ENCODE results near the gene RASGRP2.
"Not testable (repeated sequence)": the region's sequence is repeated elsewhere in the genome, so short reads cannot be mapped to it uniquely, and the experiment has no call there.

RASGRP2 gene

GRCh38 chr11:64710418-64711137 lies 33.4 kb downstream of the RASGRP2 start:
- no CpG with 5 or more reads among the region's 13 CpGs for WGBS, 2 donors (ENCODE audit: extremely low coverage in 2 of 2, insufficient read length in 2 of 2, insufficient replicate concordance in 1 of 2)
- no peak overlapping the region for H4K8ac ChIP-seq (ENCODE audit: low read depth, low read length)
- peak overlapping the region in 1 of 2 donors; percentile 23 for H3K4me3 ChIP-seq (ENCODE audit: low read length in 2 of 2)
- H4K91ac ChIP-seq (ENCODE audit: low read depth, low read length, poor library complexity): no peak overlapping the region
- no peak overlapping the region for H3K9ac ChIP-seq (ENCODE audit: low read depth, low read length, poor library complexity)
- H3K27ac ChIP-seq (replicated peaks; ENCODE audit: low read length): no peak overlapping the region
- no peak overlapping the region for H2BK5ac ChIP-seq (ENCODE audit: low read length)
- no peak overlapping the region for H3K4ac ChIP-seq (ENCODE audit: low read length)
- peaks cover 22 to 24% of the 10 kb centered on the region in 2 donors for H3K4me1 ChIP-seq (ENCODE audit: control insufficient read depth in 2 of 2, insufficient read depth in 1 of 2, low read depth in 1 of 2, low read length in 2 of 2)
- no peak overlapping the region for H2AK5ac ChIP-seq (ENCODE audit: low read depth, low read length)
- peak overlapping the region; percentile 60 for H3K14ac ChIP-seq (ENCODE audit: low read length)
- peaks cover 18 to 53% (median 19%) of the 10 kb centered on the region in 3 experiments for H3K27me3 ChIP-seq (ENCODE audit: control insufficient read depth in 3 of 3, insufficient read depth in 3 of 3, low read depth in 1 of 3, low read length in 3 of 3)
- H3K79me1 ChIP-seq (ENCODE audit: low read depth, low read length): no peaks in the 10 kb centered on the region
- H2BK120ac ChIP-seq (ENCODE audit: low read depth, low read length): no peak overlapping the region
- H3K4me2 ChIP-seq (ENCODE audit: insufficient read depth, low read length, poor library complexity, severe bottlenecking): peak overlapping the region; percentile 85
- DNase-seq (ENCODE audit: low spot score): no peak
- H2AFZ ChIP-seq (ENCODE audit: low read length): no peak overlapping the region
- H2BK15ac ChIP-seq (ENCODE audit: low read length): no peak overlapping the region
- H3K9me3 ChIP-seq (replicated peaks in 1 of 2; ENCODE audit: control insufficient read depth in 2 of 2, insufficient read depth in 1 of 2, low read depth in 1 of 2, low read length in 2 of 2): peaks cover 0 to 2% of the 10 kb centered on the region in 2 donors
- H3K18ac ChIP-seq (ENCODE audit: low read length): peak overlapping the region; percentile 89
- peak overlapping the region; percentile 64 for H2BK12ac ChIP-seq (ENCODE audit: low read length)
- H3K23ac ChIP-seq (ENCODE audit: low read depth, low read length, poor library complexity): no peak overlapping the region
- H3K36me3 ChIP-seq (replicated peaks in 1 of 2; ENCODE audit: control insufficient read depth in 2 of 2, insufficient read depth in 2 of 2, low read length in 2 of 2): no peaks in the 10 kb centered on the region

- no peaks in the 10 kb centered on the region for H3K9me3 ChIP-seq (replicated peaks in 1 of 2; ENCODE audit: control insufficient read depth in 2 of 2, insufficient read depth in 1 of 2, low read depth in 1 of 2, low read length in 2 of 2)
- no peak overlapping the region for H4K91ac ChIP-seq (ENCODE audit: low read depth, low read length, poor library complexity)
- H3K23ac ChIP-seq (ENCODE audit: low read depth, low read length, poor library complexity): no peak overlapping the region
- no peak overlapping the region for H2BK15ac ChIP-seq (ENCODE audit: low read length)
- H3K4me3 ChIP-seq (ENCODE audit: low read length in 2 of 2): peak overlapping the region in 1 of 2 donors; percentile 27
- no peak overlapping the region for H3K14ac ChIP-seq (ENCODE audit: low read length)
- H2BK5ac ChIP-seq (ENCODE audit: low read length): no peak overlapping the region
- H2BK120ac ChIP-seq (ENCODE audit: low read depth, low read length): no peak overlapping the region
- no peak overlapping the region for H3K4ac ChIP-seq (ENCODE audit: low read length)
- no peak overlapping the region for H3K18ac ChIP-seq (ENCODE audit: low read length)
- no peak overlapping the region for H2AFZ ChIP-seq (ENCODE audit: low read length)
- peaks cover 5 to 6% of the 10 kb centered on the region in 2 donors for H3K4me1 ChIP-seq (ENCODE audit: control insufficient read depth in 2 of 2, insufficient read depth in 1 of 2, low read depth in 1 of 2, low read length in 2 of 2)
- peaks cover 0 to 4% (median 0%) of the 10 kb centered on the region in 3 experiments for H3K27me3 ChIP-seq (ENCODE audit: control insufficient read depth in 3 of 3, insufficient read depth in 3 of 3, low read depth in 1 of 3, low read length in 3 of 3)
- no peak overlapping the region for H4K8ac ChIP-seq (ENCODE audit: low read depth, low read length)
- H2AK5ac ChIP-seq (ENCODE audit: low read depth, low read length): no peak overlapping the region
- no peak overlapping the region for H3K9ac ChIP-seq (ENCODE audit: low read depth, low read length, poor library complexity)
- H2BK12ac ChIP-seq (ENCODE audit: low read length): no peak overlapping the region
- DNase-seq (ENCODE audit: low spot score): no peak
- no peaks in the 10 kb centered on the region for H3K36me3 ChIP-seq (replicated peaks in 1 of 2; ENCODE audit: control insufficient read depth in 2 of 2, insufficient read depth in 2 of 2, low read length in 2 of 2)
- no peaks in the 10 kb centered on the region for H3K79me1 ChIP-seq (ENCODE audit: low read depth, low read length)
- no CpG with 5 or more reads among the region's 2 CpGs for WGBS, 2 donors (ENCODE audit: extremely low coverage in 2 of 2, insufficient read length in 2 of 2, insufficient replicate concordance in 1 of 2)
- H3K4me2 ChIP-seq (ENCODE audit: insufficient read depth, low read length, poor library complexity, severe bottlenecking): no peak overlapping the region
- H3K27ac ChIP-seq (replicated peaks; ENCODE audit: low read length): no peak overlapping the region
These were observed 38.4 kb downstream of the RASGRP2 start for GRCh38 chr11:64705501-64705900.

GRCh38 chr11:64703048-64703447 lies 40.9 kb downstream of the RASGRP2 start:
- Histone ChIP-seq H3K4ac (ENCODE audit: low read length) (no peak overlapping the region), H4K8ac (ENCODE audit: low read depth, low read length) (no peak overlapping the region), H3K9me3 (replicated peaks in 1 of 2; ENCODE audit: control insufficient read depth in 2 of 2, insufficient read depth in 1 of 2, low read depth in 1 of 2, low read length in 2 of 2) (no peaks in the 10 kb centered on the region), H3K23ac (ENCODE audit: low read depth, low read length, poor library complexity) (no peak overlapping the region), H4K91ac (ENCODE audit: low read depth, low read length, poor library complexity) (no peak overlapping the region), H2AFZ (ENCODE audit: low read length) (no peak overlapping the region), H3K4me1 (ENCODE audit: control insufficient read depth in 2 of 2, insufficient read depth in 1 of 2, low read depth in 1 of 2, low read length in 2 of 2) (no peaks in the 10 kb centered on the region), H3K36me3 (replicated peaks in 1 of 2; ENCODE audit: control insufficient read depth in 2 of 2, insufficient read depth in 2 of 2, low read length in 2 of 2) (no peaks in the 10 kb centered on the region), H3K4me3 (ENCODE audit: low read length in 2 of 2) (no peak overlapping the region), H3K14ac (ENCODE audit: low read length) (no peak overlapping the region), H3K79me1 (ENCODE audit: low read depth, low read length) (no peaks in the 10 kb centered on the region), H2AK5ac (ENCODE audit: low read depth, low read length) (no peak overlapping the region), H3K18ac (ENCODE audit: low read length) (no peak overlapping the region), H3K9ac (ENCODE audit: low read depth, low read length, poor library complexity) (no peak overlapping the region), H3K27ac (replicated peaks; ENCODE audit: low read length) (no peak overlapping the region), H2BK5ac (ENCODE audit: low read length) (no peak overlapping the region), H3K27me3 (ENCODE audit: control insufficient read depth in 3 of 3, insufficient read depth in 3 of 3, low read depth in 1 of 3, low read length in 3 of 3) (no peaks in the 10 kb centered on the region), H3K4me2 (ENCODE audit: insufficient read depth, low read length, poor library complexity, severe bottlenecking) (no peak overlapping the region), H2BK15ac (ENCODE audit: low read length) (no peak overlapping the region), H2BK120ac (ENCODE audit: low read depth, low read length) (no peak overlapping the region), H2BK12ac (ENCODE audit: low read length) (no peak overlapping the region)
- no peak for DNase-seq (ENCODE audit: low spot score)
- no CpG with 5 or more reads among the region's 2 CpGs for WGBS, 2 donors (ENCODE audit: extremely low coverage in 2 of 2, insufficient read length in 2 of 2, insufficient replicate concordance in 1 of 2)

- H4K91ac ChIP-seq (ENCODE audit: low read depth, low read length, poor library complexity); H2BK15ac ChIP-seq (ENCODE audit: low read length); H3K4me1 ChIP-seq (ENCODE audit: control insufficient read depth in 2 of 2, insufficient read depth in 1 of 2, low read depth in 1 of 2, low read length in 2 of 2); H3K4me3 ChIP-seq (ENCODE audit: low read length in 2 of 2); H3K9ac ChIP-seq (ENCODE audit: low read depth, low read length, poor library complexity); H2AK5ac ChIP-seq (ENCODE audit: low read depth, low read length); H3K9me3 ChIP-seq (replicated peaks in 1 of 2; ENCODE audit: control insufficient read depth in 2 of 2, insufficient read depth in 1 of 2, low read depth in 1 of 2, low read length in 2 of 2); H3K27me3 ChIP-seq (ENCODE audit: control insufficient read depth in 3 of 3, insufficient read depth in 3 of 3, low read depth in 1 of 3, low read length in 3 of 3); H3K27ac ChIP-seq (replicated peaks; ENCODE audit: low read length); H2BK12ac ChIP-seq (ENCODE audit: low read length); H3K18ac ChIP-seq (ENCODE audit: low read length); H4K8ac ChIP-seq (ENCODE audit: low read depth, low read length); H3K36me3 ChIP-seq (replicated peaks in 1 of 2; ENCODE audit: control insufficient read depth in 2 of 2, insufficient read depth in 2 of 2, low read length in 2 of 2); H3K4me2 ChIP-seq (ENCODE audit: insufficient read depth, low read length, poor library complexity, severe bottlenecking); H2BK120ac ChIP-seq (ENCODE audit: low read depth, low read length); H3K14ac ChIP-seq (ENCODE audit: low read length); H2AFZ ChIP-seq (ENCODE audit: low read length); H2BK5ac ChIP-seq (ENCODE audit: low read length); H3K23ac ChIP-seq (ENCODE audit: low read depth, low read length, poor library complexity); H3K79me1 ChIP-seq (ENCODE audit: low read depth, low read length); H3K4ac ChIP-seq (ENCODE audit: low read length); DNase-seq (ENCODE audit: low spot score): not testable (repeated sequence)
- WGBS, 2 donors (ENCODE audit: extremely low coverage in 2 of 2, insufficient read length in 2 of 2, insufficient replicate concordance in 1 of 2): no CpG with 5 or more reads among the region's 29 CpGs
These were observed 42.0 kb downstream of the RASGRP2 start for GRCh38 chr11:64701956-64702355.
